ENCODE measurements around the gene SLC6A6.
"Not testable (repeated sequence)": the region's sequence is repeated elsewhere in the genome, so short reads cannot be mapped to it uniquely, and the experiment has no call there.

Gene SLC6A6

GRCh38 chr3:14436954-14437281 lies 34.5 kb downstream of the SLC6A6 start:
- no peaks in the 10 kb centered on the region for H3K36me3 ChIP-seq (replicated peaks; ENCODE audit: insufficient read depth, low read length)
- no peak overlapping the region for H3K4me3 ChIP-seq (ENCODE audit: low read length)
- no peak for TF ChIP-seq EZH2phosphoT487 (IDR thresholded peaks at IDR 0.05; ENCODE audit: low read length)
- no peak for TF ChIP-seq CTCF (IDR thresholded peaks at IDR 0.05; ENCODE audit: low read length)
- no peak for TF ChIP-seq EZH2 (optimal IDR thresholded peaks at IDR 0.05; ENCODE audit: low read depth, low read length)
- no peak overlapping the region for H2AFZ ChIP-seq (ENCODE audit: low read length)
- no peak overlapping the region for H3K27ac ChIP-seq (ENCODE audit: low read length)
- H3K4me1 ChIP-seq (ENCODE audit: low read length) = peaks cover 35% of the 10 kb centered on the region
- no peak overlapping the region for H3K4me2 ChIP-seq (ENCODE audit: low read depth, low read length)
- no peaks in the 10 kb centered on the region for H3K9me3 ChIP-seq (replicated peaks; ENCODE audit: insufficient read depth, low read length)
- peaks cover 16% of the 10 kb centered on the region for H3F3A ChIP-seq (ENCODE audit: insufficient read depth, low read length)
- H4K20me1 ChIP-seq (ENCODE audit: insufficient read depth, low read length) = no peaks in the 10 kb centered on the region; the same call in 1 of the 2 replicates
- H3K27me3 ChIP-seq (replicated peaks; ENCODE audit: insufficient read depth, low read length) = no peaks in the 10 kb centered on the region
- peaks cover 24% of the 10 kb centered on the region for H3K79me2 ChIP-seq (ENCODE audit: low read length)
- H3K9ac ChIP-seq (ENCODE audit: low read length) = no peak overlapping the region
- DNase-seq = no peak
- no peaks in the 10 kb centered on the region for H3K9me2 ChIP-seq (replicated peaks; ENCODE audit: insufficient read depth, low read length)

GRCh38 chr3:14437705-14438104 lies 35.3 kb downstream of the SLC6A6 start:
- not testable (repeated sequence) for H3K36me3 ChIP-seq (replicated peaks; ENCODE audit: insufficient read depth, low read length); H2AFZ ChIP-seq (ENCODE audit: low read length); H3K27ac ChIP-seq (ENCODE audit: low read length); H4K20me1 ChIP-seq (ENCODE audit: insufficient read depth, low read length); H3K9me2 ChIP-seq (replicated peaks; ENCODE audit: insufficient read depth, low read length); DNase-seq; H3K27me3 ChIP-seq (replicated peaks; ENCODE audit: insufficient read depth, low read length); H3F3A ChIP-seq (ENCODE audit: insufficient read depth, low read length); H3K9ac ChIP-seq (ENCODE audit: low read length); H3K4me2 ChIP-seq (ENCODE audit: low read depth, low read length); H3K4me3 ChIP-seq (ENCODE audit: low read length); H3K9me3 ChIP-seq (replicated peaks; ENCODE audit: insufficient read depth, low read length)
- H3K79me2 ChIP-seq (ENCODE audit: low read length) = peaks cover 24% of the 10 kb centered on the region
- peaks cover 31% of the 10 kb centered on the region for H3K4me1 ChIP-seq (ENCODE audit: low read length)

GRCh38 chr3:14438262-14438661 lies 35.9 kb downstream of the SLC6A6 start:
- no peaks in the 10 kb centered on the region; the same call in 1 of the 2 replicates for H4K20me1 ChIP-seq (ENCODE audit: insufficient read depth, low read length)
- H3K79me2 ChIP-seq (ENCODE audit: low read length) = peaks cover 18% of the 10 kb centered on the region
- peaks cover 8% of the 10 kb centered on the region; the same call in 1 of the 2 replicates for H3F3A ChIP-seq (ENCODE audit: insufficient read depth, low read length)

More at GRCh38 chr3:14438262-14438661, 35.9 kb downstream of the SLC6A6 start:
- no peak for DNase-seq
- no peak overlapping the region for H3K27ac ChIP-seq (ENCODE audit: low read length)
- peaks cover 25% of the 10 kb centered on the region for H3K4me1 ChIP-seq (ENCODE audit: low read length)
- H3K4me3 ChIP-seq (ENCODE audit: low read length) = no peak overlapping the region
- H3K36me3 ChIP-seq (replicated peaks; ENCODE audit: insufficient read depth, low read length) = no peaks in the 10 kb centered on the region
- no peaks in the 10 kb centered on the region for H3K27me3 ChIP-seq (replicated peaks; ENCODE audit: insufficient read depth, low read length)
- TF ChIP-seq EZH2phosphoT487 (IDR thresholded peaks at IDR 0.05; ENCODE audit: low read length) = no peak
- no peak for TF ChIP-seq EZH2 (optimal IDR thresholded peaks at IDR 0.05; ENCODE audit: low read depth, low read length)
- no peak for TF ChIP-seq CTCF (IDR thresholded peaks at IDR 0.05; ENCODE audit: low read length)
- no peak overlapping the region for H3K9ac ChIP-seq (ENCODE audit: low read length)
- H3K4me2 ChIP-seq (ENCODE audit: low read depth, low read length) = no peak overlapping the region
- H3K9me3 ChIP-seq (replicated peaks; ENCODE audit: insufficient read depth, low read length) = no peaks in the 10 kb centered on the region
- no peaks in the 10 kb centered on the region for H3K9me2 ChIP-seq (replicated peaks; ENCODE audit: insufficient read depth, low read length)
- H2AFZ ChIP-seq (ENCODE audit: low read length) = no peak overlapping the region
